ENCODE data around the gene SYCE1.
"Not testable (repeated sequence)": the region's sequence is repeated elsewhere in the genome, so short reads cannot be mapped to it uniquely, and the experiment has no call there.

Gene SYCE1

DNA sequence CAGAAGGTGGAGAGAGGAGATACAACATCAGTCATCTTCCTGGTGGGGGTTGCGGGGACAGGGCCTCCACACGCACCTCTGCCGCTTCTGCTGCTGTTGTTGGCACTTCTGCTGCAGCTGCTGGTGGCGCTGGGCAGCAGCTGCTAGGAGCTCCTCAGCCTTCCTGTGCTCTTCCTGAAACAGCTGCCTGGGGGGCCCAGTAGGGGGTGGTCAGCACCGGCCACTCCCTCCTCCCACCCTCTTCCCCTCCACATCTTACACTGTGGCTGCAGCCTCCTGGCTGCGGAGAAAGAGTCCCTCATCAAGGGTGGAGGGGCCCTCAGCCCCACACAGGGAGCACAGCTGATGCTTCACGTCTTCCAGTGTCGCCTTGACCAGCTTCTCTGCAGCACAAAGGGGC, 9.9 kb downstream of the SYCE1 start:
- no peak for DNase-seq

GRCh38 chr10:133554600-133554999, 10.8 kb downstream of the SYCE1 start:
- DNase-seq, result no peak

- no peak for DNase-seq
Measured at GRCh38 chr10:133544506-133544905, 20.9 kb downstream of the SYCE1 start.

- DNase-seq, result not testable (repeated sequence)
Measured at GRCh38 chr10:133541441-133541975, 23.9 kb downstream of the SYCE1 start.

GRCh38 chr10:133537546-133538545, 27.5 kb downstream of the SYCE1 start:
- no peak for DNase-seq

- DNase-seq, result no peak
Measured at GRCh38 chr10:133536198-133536597, 29.2 kb downstream of the SYCE1 start.

GRCh38 chr10:133534417-133534816, 31.0 kb downstream of the SYCE1 start:
- no peak for DNase-seq

DNA sequence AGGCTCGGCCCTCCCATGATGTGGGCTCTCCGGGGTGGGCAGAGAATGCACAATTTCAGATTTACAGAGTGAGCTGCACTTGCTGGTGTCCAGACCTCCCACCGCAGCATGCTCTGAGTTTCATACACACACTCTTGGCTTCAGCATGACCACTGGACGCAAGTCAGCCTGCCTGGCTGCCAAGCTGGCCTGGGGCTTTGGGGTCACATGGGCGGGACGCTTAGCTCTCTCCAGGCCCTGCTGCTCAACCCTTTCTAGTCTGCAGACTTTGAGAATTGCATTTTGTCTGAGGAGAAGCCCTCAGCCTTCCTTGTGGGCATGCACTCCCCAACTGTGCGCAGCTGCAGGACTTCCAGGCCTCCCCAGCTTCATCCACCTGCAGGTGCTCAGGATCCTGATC, 32.5 kb downstream of the SYCE1 start:
- no peak for DNase-seq

DNA sequence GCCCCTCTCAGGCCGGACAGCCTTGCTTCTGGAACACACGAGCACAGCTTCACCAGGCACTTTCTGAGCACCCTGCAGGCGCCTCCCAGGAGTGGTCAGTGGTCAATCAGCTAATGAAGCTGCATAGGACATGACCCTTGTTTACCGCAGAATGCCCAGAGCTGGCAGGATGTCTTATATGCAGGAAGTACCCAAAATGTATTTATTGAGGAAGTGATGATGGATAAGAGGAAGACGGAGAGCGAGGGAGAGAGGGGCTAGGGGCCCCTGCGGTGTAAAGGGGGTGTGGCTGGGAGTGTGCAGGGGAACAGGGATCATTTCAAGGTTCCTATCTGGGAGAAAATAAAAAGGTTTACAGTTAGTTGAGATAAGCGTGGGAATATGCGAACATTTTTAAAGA, 34.9 kb downstream of the SYCE1 start:
- no peak for DNase-seq

- no peak for DNase-seq
Measured at GRCh38 chr10:133529576-133529946, 35.8 kb downstream of the SYCE1 start.

DNA sequence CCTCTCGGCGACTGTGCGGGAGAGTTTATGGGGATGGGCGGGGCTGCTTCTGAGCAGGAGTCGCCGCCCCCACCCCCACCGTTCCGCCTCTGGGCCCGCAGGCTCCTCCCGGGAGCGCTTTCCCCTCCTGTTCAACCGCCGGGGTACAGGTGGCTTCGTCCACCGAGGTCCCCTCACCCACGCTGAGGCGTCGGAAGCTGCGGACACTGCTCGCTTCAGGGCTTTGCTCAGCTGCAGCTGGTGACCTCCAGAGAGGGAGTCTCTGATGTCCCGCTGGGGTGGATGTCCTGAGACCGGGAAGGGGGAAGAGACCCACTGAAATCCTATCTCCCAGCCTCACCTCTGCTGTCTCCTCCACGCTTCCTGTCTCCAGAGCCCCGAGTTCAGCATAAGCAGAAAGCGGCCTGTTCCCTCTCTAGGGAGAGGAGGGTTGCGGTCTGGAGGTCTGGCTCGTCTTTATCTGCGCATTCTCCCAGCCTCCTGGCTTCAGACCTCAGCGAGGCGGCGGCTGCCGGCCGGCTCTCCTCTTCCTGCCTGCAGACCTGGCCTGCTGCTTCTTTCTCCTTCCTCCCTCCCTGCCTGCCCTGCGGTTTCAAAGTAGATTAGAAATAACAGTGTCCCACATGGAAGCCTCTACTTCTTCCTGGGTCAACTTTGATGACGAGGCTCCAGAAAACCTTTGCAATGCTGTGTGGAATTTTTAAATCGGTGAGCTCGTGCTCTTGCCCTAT, 36.4 kb downstream of the SYCE1 start:
- no peak for DNase-seq

GRCh38 chr10:133528296-133528844, 37.0 kb downstream of the SYCE1 start:
- no peak for DNase-seq

- no peak for DNase-seq
Measured at GRCh38 chr10:133527771-133528271, 37.6 kb downstream of the SYCE1 start.

GRCh38 chr10:133526957-133527588, 38.3 kb downstream of the SYCE1 start, which contains the start of gene CYP2E1:
Gene CYP2E1, plus strand, starts transcription at chr10:133527363. Its CDS starts 33 bp downstream, at chr10:133527396.
- DNase-seq, result no peak

DNA sequence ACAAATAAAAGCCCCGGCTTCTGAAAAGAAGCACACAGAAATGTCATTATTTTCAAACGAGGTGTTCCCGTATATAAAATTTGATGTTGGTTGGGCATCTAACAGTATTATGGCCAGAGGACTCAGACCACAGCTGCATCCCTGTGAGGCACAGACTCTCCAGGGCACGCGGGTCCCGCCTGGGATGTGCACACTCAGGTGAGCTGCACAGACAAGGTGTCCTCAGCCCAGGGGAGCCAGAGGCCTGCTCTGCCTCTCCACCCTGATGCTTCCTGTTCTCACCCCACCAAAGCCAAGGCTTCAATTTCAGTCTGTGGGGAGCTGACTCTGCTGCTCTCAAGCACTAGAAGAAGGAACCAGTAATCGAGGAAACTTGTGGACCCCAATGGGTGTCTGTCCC, 39.9 kb downstream of the SYCE1 start:
- no peak for DNase-seq

GRCh38 chr10:133523631-133524203, 41.7 kb downstream of the SYCE1 start:
- no peak for DNase-seq

DNA sequence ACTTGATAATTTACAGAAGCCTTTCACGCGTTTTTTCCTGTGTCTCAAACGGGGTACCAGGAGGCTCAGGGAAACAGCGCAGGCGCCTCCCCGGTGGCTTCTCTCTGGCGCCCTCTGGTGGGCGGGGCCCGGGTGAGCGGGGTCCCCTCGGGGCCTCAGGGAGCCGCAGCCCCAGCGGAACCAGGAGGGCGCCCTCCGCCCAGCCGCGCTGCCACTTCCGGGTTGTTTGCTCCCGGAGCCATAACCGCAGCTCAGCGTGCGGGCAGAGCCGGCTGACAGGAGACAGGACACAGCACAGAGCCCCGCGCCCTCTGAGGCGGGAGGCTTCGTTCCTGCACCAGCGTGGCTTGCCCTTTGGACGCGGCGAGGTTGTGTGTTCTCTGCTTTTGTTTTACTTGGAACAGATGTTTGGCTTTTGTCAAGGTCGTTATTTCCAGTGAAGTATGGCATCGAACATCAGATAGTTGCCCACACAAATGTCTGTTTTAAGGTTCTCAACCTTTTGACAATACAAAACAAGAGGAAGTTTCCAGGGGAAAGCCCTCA, 45.1 kb downstream of the SYCE1 start:
- DNase-seq, result peak; percentile 36

GRCh38 chr10:133518517-133518916, 46.9 kb downstream of the SYCE1 start:
- not testable (repeated sequence) for DNase-seq

DNA sequence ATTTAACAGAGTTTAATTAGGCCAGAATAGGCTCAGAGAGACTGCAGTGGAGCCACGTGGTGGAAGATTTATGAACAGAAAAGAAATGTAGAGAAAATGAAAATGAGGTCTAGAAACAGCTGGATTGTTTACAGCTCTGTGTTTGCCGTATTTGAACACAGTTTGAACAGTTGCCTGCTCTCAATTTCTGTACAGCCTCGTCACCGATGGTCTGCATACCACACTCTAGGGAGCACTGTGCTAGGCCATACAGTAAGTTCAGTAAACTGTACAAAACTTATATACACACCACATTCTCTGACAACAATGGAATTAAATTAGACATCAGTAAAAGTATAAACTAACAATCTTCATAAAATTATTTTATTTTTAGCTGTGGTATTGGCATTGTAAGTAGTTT, 49.3 kb downstream of the SYCE1 start:
- no peak for DNase-seq

DNA sequence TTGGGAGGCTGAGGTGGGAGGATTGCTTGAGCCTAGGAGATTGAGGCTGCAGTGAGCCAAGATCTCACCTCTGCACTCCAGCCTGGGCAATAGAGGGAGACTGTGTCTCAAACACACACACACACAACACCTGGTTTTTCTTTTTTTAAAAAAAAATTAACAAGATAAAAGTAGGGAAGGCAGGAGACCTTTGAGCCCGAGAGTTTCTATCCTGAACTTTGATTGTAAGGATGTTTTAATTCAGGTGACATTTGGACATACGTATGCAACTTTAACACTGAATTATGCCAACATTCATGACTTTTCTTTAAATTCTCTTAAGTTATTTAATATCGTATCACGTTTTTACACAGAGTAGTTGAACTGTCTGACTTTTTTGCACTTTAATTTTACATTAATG, 49.9 kb downstream of the SYCE1 start:
- no peak for DNase-seq

GRCh38 chr10:133511907-133512528, 53.4 kb downstream of the SYCE1 start:
- no peak for DNase-seq

All from kidney glomerular epithelial cell (primary cell).